SW 1271 (cell line): ENCODE data around the gene SCGB3A2.

ENCODE experiments used
- DNase-seq, 2 experiments: peaks; one replicate each; lab custom pipeline; 2025; lab: John Stamatoyannopoulos, UW

SCGB3A2 gene

DNA sequence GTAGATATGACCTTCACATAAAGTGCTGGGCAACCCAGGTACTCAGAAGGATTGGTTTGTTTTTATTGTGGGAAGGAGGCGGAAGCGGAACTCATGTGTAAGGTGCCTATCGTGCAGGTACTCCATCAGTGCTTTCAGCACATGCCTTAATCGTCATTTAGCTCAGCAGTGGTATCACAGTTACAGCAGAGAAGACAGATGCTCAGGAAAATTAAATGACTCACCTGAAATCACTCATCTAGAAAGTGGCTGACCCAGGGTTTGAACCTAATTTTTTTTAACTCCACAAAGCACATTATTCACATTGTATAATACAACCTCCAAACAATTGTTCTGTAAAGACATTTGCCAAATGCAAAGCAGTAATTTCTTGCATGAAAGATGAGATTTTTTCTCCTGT is 25.6 kb downstream of the SCGB3A2 start:
- DNase-seq = no peak

- peak in 1 of 2 experiments; percentile 18 for DNase-seq
Observed at GRCh38 chr5:147906326-147907095, 28.0 kb downstream of the SCGB3A2 start, which contains the start of gene C5orf46. Gene C5orf46 (minus strand): TSS chr5:147906538. CDS start chr5:147906501, 37 bp downstream.

GRCh38 chr5:147911427-147911826 is 32.9 kb downstream of the SCGB3A2 start:
- DNase-seq = no peak

DNA sequence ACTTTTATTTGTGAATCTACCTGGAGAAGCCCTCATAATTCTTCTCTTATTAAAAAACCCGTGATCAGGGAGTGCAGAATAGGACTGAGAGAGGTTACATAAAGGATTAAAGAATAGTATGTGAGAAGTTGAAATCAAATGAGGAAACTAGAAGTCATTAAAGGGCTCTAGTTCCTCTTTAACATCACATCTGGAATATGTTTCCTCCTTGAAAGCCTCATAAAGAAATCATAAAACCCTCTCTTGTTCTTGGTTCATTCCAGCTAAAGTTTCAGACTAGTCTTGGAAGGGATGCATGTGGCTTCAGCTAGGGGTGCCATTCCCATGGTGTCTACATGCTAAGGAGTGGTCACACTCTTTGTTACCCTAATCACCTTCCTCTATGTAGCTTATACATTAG is 33.5 kb downstream of the SCGB3A2 start:
- DNase-seq = no peak

GRCh38 chr5:147913786-147914185 is 35.3 kb downstream of the SCGB3A2 start:
- no peak for DNase-seq

DNA sequence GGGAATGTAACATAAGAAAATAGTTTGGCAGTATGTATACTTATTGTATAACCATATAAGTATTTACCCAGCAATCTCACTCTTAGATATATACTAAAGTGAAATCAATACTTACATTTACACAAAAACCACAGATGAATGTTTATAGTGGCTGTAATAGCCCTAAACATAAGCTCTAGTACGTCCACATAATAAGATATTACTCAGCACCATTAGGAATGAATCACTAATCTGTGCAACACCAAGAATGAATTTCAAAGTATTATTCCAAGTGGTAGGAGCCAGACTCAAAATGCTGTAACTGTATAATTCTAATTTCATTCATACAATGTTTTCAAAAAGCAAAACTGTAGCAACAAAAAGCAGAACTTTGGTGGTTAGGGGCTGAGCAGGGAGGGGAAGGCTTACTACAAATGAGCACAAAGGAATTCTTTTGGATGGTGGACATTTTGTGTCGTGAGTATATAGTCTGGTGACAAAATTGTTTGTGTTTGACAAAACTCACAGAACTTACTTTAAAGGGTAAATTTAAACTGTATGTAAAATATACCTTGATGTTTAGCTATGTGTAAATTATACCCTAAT is 39.7 kb downstream of the SCGB3A2 start:
- no peak for DNase-seq

DNA sequence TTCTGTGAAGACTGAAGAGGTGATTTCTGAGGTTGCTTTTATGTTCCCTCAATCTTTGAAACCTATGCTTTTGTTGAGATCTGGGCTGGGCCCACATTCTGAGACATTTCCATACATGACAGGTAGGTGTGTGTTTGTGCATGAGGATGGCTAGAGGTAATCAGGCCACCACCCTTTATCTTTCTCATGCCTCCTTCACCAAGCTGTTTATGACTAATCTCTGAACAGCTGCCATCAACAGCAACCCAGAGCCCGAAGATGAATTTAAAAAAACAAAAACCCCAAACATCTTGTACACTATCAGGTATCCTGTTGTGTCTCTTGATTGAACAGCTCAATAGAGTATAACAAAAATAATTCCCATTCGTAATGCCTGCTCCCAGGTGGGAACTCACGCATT is 40.4 kb downstream of the SCGB3A2 start:
- no peak for DNase-seq

GRCh38 chr5:147920420-147921030 is 42.0 kb downstream of the SCGB3A2 start:
- DNase-seq = no peak

GRCh38 chr5:147921136-147921535 is 42.6 kb downstream of the SCGB3A2 start:
- no peak for DNase-seq

GRCh38 chr5:147925020-147925419 is 46.5 kb downstream of the SCGB3A2 start:
- no peak for DNase-seq

- no peak for DNase-seq
Observed at GRCh38 chr5:147927901-147928300, 49.4 kb downstream of the SCGB3A2 start.

GRCh38 chr5:147930769-147931168 is 52.3 kb downstream of the SCGB3A2 start:
- DNase-seq = no peak
